HG02763 (cell line): ENCODE measurements around the gene FIBCD1.

Experiments
- ATAC-seq: cut with Tn5 transposase; IDR thresholded peaks from one replicate; pipeline ENCODE4 v1.9.1; 2021; ENCODE audit warnings: mild to moderate bottlenecking, moderate library complexity; ENCODE audit not compliant: unreplicated experiment

Gene FIBCD1, protein sequence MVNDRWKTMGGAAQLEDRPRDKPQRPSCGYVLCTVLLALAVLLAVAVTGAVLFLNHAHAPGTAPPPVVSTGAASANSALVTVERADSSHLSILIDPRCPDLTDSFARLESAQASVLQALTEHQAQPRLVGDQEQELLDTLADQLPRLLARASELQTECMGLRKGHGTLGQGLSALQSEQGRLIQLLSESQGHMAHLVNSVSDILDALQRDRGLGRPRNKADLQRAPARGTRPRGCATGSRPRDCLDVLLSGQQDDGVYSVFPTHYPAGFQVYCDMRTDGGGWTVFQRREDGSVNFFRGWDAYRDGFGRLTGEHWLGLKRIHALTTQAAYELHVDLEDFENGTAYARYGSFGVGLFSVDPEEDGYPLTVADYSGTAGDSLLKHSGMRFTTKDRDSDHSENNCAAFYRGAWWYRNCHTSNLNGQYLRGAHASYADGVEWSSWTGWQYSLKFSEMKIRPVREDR

DNA sequence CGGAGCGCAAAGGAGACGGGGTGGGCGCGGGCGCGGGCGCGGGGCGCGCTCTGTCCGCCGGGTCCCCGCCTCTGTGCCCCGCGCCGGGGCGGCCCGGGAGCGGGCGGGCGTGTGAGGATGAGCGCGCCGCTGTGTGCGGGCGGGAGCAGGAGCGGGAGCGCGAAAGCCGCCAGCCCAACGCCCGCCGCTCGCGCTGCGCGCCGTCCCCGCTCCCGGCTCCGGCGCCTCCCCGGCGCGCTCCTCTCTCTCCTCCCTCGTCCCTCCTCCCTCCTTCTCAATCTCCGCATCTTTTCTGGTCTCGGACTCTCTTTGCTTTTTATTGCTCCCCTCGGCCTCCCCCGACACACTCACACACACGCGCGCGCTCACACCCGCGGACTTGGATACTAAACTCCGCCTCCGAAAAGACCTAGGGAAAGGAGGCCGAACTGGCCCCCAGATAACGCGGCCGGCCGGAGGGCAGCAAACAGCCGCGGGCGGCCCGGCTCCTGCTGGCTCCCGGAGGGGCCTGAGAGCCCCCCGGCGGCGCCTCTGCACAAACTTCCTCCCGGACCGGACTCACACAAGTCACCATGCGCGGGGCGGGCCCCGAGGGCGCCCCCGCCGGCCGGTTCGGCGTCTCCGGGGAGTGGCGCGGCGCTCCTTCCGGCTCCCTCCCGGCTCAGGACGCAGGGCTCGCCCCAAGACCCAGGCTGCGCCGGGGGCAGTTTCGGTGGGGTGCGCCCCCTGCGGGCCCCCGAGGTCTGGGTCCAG, at the start of gene FIBCD1:
TSS of gene FIBCD1 (minus strand) at position 596 of the 753 bp plus-strand sequence. CDS start 640 bp downstream, outside the sequence.
- no peak for ATAC-seq

DNA sequence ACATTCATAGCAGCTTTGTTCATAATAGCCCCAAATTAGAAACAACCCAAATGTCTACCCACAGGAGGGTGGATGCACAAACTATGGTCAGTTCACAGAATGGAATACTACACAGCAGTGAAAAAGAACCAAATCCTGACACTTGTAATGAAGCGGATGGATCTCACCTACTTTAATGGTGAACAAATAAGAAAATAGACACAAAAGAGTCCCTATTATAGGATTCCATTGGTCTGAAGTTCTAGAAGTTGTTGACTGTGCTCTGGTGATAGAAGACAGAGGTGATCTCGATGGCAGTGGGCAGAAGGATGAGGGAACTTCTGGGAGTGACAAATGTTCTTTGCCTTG, 49.3 kb upstream of the FIBCD1 start:
- no peak for ATAC-seq

DNA sequence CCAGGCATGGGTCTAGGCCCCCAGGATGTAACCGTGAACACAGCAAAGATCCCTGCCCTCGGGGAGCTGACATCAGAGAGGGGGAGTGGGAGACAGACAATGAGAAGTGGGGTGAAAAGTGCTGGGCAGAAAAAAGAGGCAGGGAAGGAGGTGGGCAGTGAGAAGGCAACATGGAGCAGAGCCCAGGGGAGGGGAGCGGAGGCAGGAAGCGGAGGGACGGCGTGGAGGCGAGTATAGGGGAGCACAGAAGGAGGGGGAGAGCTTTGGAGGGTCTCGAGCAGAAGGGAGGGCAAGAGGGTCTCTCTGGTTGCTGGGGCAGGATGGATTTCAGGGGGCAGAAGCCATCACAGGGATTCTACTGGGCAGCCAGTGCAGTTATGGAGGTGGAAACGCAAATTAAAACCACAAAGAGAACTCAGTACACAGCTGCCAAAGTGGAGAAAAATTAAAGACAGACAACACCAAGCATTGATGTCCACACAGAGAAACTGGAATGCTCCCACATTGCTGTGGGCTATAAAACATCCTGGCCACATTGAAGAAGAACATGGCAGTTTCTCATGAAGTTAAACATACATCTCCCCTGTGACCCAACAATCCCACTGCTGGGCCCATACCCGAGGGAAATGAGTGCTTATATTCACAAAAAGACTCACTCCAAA, 48.8 kb upstream of the FIBCD1 start:
- no peak for ATAC-seq

DNA sequence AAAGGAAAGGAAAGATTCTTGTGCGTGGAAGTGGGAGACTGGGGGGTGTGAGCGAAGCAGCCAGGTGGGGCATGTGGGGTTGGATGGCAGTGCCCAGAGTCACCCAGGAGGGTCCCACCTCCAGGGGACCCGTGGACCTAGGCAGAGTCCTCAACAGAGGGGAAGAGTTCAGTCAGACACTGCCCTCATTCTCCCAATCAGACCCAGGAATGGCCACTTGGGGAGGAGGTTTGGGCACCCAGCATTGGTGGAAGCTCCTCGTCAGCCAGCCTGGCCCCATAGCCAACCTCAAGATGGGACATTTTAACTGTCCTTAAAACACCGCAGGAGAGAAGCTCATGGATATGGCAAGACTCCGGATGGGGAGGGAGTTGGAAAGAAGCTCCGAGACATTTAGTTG, 48.0 kb upstream of the FIBCD1 start:
- ATAC-seq, result no peak

DNA sequence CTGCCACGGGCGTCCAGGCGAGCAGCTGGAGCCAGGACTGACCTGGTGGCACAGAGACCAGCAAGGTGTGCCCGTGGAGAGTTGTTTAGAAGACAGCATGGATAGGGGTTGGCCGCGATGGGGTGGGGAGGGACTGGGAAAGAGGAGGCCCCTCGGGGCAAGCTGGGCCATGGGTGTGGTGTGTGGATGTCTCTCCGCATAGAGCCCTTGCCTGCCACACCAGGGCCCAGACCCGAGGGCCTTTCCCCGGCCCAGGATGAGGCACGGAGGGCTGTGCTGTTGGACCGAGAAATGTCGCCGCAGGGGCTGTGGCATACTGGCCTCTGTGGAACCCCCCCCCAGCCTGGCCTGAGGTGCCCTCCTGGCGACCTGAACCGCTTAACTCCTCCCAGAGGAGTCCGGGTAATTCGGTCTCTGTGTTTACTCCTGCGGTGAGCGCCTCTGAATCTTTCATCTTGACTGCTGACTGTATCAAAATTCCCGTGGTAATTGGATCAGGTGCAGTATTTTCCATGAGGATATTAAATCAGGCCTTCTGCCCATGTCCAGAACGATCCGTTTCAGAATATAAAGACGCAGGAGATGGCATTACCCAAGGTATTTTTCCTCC, 47.4 kb upstream of the FIBCD1 start:
- no peak for ATAC-seq

DNA sequence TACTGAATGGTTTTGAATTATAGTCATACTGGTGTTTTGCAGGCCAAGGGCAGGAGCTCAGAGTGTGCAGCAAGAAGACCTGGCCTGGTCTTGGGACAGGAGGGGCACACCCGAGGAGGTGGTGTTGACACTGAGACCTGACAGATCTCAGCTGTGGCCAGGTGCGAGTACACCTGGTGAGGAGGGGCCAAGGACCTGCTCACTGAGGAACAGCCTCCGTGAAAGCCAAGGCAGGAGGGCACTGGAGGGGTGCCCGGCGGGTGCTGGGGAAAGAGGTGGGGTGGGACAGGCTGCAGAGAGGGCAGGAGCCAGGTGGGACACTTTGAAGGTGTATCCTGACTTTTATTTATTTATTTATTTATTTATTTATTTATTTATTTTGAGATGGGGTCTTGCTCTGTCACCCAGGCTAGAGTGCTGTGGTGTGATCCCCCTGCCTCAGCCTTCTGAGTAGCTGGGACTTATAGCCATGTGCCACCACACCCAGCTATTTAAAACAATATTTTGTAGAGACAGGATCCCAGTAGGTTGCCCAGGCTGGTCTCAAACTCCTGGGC, 46.6 kb upstream of the FIBCD1 start:
- no peak for ATAC-seq

DNA sequence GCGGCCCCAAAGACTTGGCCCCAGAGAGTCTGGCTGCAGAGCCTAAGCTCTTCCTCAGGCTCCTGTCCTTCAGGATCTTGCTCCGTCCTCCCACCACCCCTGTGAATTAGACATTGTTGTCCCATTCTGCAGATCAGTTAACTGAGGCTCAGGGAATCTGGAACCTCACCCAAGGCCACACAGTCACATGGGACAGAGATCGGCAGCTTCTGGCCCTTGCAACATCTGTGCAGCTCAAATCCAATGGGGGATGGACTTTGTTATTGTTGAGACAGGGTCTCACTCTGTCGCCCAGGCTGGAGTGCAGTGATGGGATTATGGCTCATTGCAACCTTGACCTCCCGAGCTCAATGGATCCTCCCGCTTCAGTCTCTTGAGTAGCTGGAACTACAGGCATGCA, 46.0 kb upstream of the FIBCD1 start:
- no peak for ATAC-seq

DNA sequence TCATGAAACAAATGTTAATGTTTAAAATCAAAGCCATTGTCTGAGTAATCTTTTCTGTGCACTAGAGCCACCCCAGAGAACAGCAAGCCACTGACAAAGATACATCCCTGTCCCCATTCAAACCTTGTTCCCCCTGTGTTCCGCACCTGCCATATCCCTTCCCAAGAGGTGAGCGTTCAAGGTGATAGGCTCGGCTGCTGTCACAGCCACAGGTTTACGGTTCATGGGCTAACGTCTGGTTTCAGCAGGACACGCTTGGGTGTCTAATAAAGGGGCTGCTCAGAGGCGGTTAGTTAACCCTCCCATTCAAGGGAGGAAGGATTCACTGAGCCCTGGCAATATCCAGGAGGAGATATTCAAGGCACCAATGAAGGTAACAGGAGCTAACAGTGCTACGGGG, 45.5 kb upstream of the FIBCD1 start:
- ATAC-seq, result no peak

DNA sequence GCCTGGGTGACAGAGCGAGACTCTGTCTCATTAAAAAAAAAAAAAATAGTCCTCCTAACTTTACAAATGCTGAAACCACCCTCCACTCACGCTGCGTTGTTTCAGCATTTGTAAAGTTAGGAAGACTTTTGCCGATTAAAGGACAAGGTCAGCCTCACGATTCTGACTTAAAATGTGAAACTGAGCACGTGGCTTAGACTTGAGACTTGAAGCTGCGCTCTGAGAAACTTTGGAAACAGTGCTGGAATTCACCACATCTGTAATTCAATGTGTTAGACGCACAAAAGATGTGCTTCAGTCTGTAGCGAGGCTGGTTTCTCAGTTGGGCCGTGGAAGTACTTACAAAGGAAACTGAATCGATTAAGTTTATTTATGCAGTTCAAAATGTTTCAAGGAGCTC, 44.9 kb upstream of the FIBCD1 start:
- ATAC-seq, result no peak

DNA sequence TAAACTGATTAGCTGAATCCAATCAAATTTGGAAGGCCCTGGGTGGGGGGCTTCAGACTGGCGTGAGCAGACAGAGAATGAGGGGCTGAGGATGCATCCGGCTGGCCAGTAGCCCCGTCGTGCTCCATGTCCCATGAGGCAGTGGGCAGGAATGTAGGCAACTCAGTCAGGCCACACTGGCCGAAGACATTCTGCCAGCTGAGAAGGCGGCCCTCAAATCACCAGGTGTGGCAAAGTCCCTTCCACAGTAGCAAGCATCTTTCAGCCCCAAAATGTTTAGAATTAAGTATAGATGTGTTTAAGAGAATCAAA, 44.3 kb upstream of the FIBCD1 start:
- ATAC-seq, result no peak

DNA sequence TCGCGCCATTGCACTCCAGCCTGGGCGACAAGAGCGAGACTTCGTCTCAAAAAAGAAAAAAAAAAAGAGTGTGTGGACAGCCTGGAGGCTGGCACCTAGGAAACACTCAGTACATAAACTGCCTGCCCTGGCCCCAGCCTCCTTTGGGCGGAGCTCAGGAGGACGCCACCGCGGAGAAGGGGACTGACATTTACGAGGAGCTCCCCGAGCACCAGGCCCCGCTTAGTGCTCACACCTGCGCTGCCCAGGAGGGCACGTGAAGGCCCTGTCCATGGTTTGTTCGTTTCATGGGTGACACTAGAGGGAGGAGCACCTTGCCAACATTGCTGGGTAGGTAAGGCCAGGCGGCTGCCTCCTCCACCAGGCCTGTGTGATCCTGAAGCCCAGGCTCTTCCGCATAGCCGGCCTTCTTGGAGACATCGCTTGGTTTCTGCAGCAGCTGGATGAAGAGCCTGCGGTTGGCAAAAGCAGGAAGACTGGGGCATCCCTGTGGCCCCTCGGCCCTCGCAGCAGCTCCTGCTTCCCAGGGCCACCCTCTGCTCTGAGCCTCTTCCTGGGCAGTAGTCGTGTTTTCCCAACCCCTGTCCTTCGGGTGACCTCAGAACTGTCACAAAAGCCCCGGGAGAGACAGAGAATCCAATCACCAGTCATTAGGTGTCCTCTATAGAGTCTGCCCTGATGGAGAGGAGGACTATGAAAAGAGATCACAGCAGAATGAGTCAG, 43.8 kb upstream of the FIBCD1 start:
- ATAC-seq, result no peak

DNA sequence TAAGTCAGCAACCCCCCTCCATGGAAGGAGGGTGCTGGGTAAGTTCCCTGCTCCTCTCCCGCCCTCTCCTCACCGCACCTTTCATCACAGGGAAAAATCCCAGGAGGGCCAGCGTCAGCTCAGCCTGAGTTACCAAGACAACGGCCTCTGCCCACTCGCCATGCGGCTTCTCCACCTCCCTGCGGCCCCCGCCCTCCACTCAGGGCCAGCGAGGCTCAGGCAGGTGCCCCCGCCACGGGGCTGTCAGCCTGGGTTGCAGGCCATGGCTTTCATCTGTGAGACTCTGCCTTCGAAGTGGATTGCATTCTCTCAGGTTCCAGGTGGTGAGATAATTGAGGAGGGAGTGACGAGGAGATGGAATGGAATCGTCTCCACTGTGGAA, 42.7 kb upstream of the FIBCD1 start:
- ATAC-seq, result no peak

DNA sequence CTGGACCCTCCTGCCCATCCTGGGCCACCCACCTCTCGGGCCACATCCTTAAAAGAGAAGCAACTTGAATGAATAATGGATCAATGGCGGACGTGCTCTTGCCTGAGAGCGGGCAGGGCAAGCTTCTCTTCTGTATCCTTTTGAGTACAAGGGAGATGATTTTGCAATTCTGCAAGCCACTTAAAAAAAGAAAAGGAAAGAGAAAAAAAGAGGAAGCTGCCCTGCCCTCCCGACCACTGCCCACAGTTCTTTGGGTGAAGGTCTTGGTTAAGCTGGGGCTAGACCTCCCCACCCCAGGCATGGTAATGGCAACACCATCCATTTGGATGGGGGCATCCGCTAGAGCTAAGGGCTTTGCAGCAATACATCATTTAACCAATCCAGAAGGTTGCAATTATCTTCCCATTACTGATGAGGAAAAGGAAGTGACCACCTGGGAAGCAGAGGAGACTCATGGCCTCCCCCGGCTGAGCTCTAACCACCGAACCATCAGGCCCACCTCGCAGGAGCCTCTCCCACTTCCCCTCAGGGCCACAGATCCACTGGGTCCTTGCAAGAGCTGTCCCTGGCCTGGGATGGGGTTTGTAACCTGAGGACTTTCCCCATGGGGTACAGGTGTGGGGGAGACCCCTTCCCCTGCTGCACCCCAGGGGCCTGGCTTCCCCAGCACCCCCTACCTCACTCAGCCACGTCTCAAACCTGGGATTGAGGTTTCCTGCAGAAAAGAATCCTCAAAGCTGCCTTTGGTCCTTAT, 42.1 kb upstream of the FIBCD1 start:
- ATAC-seq, result no peak

DNA sequence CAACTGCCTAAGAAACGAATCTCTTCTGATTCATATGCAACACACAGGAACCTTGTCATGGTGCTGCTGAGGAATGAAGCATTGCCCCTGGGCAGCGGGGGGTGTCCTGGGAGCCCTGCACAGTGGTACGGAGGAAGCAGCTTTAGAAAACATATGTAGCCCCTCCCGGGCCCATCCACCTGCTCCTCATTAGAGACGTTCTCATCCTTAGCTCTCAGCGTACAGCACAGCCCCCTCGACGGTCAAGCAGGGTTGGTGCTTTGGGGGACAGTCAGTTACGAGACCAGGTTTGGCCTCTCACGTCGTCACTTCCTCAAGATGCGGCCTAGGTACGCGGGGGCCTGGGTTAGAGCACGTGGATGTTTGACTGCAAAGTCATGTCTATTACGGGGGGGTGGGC, 41.5 kb upstream of the FIBCD1 start:
- ATAC-seq, result no peak

DNA sequence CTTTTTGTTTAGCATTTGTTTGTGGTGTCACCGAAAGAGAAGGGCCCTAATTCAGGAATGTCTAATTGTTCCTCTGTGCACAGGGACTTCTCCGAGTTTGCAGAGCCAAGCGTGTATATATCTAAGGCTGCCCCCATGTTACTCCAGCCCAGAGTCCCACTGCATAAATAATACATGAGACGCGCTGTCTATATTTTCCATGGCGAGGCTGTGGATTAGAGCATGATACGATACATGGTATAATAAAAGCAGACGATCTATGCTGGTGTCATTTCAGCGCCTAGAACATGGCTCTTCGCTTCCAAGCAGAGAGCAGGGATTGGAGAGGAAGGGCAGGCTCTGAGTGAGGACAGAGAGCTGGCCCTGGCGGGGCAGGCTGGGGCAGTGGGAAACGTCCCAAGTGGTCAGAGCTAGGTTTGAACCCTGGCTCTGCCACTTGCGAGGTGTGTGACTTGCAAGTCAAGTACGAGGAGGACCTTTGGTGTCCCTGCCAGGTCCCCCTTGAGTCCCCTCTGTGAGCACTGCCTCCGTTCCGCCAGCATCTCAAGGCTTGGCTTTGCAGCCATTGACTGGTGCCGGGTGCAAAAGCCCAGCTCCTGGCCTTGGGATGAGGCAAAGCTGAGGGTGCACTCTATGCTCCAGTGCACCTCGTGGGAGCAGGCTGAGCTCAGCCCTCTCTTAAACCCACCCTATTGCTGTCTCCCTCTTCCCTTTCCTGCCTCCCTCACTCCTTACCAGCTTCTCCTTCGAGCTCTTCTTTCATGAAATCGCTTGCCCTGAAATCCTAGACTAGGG, 40.7 kb upstream of the FIBCD1 start:
- no peak for ATAC-seq

DNA sequence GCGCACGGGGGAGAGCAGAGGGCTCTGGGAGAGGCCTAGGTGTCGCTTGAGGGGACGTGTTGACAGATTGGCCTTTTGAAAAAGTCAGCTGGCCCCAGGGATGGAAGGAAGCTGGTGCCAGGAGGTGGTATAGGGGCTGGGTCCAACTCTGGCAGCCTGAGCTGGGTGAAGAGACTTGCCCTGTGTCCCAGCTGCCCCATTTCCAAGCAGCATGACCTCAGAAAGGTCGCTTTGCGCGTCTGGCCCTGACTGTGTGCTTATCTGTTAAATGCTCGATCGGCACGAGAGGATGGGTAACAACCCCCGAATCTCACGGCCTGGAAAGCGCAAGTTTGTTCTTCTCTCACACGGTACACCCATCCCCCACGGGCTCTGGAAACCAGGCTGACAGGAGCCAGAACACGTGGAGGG, 38.8 kb upstream of the FIBCD1 start:
- no peak for ATAC-seq

DNA sequence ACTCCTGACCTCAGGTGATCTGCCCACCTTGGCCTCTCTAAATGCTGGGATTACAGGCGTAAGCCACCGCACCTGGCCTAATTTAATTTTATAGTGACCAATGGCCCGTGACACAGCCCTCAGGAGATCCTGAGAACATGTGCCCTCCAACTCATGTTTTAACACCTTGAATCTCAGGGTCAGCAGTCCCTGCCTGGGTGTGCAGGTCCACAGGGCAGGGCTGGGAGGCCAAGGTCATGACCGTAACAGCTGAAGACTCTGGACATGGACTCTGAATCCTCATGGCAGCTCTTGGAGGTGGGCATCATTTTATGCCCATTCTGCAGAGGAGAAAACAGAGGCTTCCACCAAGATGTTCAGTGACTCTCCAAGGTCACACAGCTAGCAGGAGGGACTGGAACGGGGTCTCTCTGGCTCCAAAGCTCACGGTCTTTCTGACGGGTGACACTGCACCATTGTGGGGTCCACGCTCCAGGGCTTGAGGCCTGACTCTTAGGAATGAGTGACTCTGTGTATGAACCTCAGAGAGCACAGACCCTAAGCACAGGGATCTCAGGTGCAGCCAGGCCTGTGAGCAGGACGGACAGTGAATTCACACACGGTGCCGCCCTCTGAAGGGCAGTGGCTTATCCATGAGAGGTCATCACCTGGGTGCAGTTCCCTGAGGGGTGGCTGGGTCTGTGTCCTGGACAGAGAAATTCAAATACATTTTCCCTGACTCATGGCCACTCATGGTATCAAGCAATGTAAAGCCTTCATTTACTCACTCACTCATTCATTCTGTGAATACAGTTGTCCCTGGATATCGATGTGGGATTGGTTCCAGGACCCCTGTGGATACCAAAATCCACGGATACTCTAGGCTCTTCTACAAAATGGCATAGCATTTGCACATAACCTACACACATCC, 37.1 kb upstream of the FIBCD1 start:
- no peak for ATAC-seq

DNA sequence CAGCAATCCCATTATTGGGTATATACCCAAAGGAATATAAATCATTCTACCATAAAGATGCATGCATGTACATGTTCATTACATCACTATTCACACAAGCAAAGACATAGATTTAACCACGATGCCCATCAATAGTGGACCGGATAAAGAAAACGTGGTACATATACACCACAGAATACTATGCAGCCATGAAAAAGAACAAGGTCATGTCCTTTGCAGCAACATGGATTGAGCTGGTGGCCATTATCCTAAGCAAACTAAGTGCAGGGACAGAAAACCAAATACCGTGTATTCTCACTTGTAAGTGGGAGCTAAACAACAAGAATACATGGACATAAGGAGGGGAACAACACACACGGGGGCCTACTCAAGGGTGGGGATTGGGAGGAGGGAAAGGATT, 36.1 kb upstream of the FIBCD1 start:
- ATAC-seq, result no peak
